ENCODE data around the gene UQCC5.

UQCC5 gene

DNA sequence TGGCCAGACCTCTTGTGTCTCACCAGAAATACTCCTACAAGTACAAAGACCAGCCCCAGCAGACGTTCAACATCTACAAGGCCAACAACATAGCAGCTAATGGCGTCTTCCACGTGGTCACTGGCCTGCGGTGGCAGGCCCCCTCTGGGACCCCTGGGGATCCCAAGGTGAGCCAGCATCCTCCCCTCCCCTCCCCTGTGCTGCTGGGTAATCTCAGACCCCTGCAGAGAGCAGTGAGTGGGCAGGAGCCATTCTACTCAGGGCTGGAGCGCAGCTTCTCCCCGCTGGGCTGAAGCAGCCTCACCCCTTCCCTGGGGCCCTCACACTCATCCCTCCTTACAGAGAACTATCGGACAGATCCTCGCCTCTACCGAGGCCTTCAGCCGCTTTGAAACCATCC, 31.4 kb upstream of the UQCC5 start:
- DNase-seq = no peak

DNA sequence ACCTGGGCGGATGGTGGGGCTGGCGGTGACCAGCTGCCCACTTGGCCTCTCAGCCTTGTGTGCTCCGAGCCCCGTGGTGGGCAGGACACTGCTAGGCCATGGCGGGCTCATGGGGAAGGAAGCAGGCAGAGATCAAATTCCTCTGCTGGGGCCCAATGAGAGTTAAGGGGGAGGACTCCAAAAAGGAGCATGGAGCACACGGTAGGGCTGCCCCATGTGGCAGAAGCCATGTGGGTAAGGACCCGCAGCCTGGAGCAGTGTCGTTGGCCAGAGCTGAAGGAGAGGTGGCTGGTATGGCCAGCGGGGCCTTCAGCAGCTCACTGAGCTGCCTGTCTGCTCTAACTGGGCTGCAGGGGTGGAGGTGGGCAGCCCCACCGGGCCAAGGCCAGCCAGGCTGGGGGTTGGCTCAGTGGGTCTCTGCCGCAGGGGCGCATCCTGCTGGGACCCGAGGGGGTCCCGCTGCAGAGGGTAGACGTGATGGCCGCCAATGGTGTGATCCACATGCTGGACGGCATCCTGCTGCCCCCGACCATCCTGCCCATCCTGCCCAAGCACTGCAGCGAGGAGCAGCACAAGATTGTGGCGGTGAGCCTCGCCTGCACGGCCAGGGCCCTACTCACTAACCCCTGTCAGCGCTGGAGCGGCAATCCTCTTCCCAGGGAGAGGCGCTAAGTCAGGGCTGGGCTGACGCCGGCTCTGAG, 30.0 kb upstream of the UQCC5 start:
- no peak for DNase-seq

DNA sequence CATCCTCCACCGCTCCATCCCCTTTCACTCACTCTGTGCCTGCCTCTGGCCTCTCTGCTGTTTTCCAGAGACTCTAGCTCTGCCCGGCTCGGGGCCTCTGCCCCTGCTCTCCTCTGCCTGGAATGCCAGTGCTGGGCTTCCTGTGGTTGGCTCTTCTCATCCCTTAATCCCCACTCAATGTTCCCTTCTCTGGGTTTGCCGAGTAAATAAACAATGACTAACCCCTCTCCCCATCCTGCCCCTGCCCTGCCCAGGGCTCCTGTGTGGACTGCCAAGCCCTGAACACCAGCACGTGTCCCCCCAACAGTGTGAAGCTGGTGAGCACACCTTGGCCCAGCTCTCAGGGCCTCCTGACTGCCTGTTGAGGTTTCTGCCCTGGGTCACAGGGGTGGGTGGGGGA, 29.0 kb upstream of the UQCC5 start:
- no peak for DNase-seq

- DNase-seq = no peak
These were observed 26.6 kb upstream of the UQCC5 start for GRCh38 chr3:52509753-52510328.

- DNase-seq = no peak
These were observed 24.9 kb upstream of the UQCC5 start for GRCh38 chr3:52511509-52511908.

- DNase-seq = no peak
These were observed 24.3 kb upstream of the UQCC5 start for GRCh38 chr3:52512105-52512504.

DNA sequence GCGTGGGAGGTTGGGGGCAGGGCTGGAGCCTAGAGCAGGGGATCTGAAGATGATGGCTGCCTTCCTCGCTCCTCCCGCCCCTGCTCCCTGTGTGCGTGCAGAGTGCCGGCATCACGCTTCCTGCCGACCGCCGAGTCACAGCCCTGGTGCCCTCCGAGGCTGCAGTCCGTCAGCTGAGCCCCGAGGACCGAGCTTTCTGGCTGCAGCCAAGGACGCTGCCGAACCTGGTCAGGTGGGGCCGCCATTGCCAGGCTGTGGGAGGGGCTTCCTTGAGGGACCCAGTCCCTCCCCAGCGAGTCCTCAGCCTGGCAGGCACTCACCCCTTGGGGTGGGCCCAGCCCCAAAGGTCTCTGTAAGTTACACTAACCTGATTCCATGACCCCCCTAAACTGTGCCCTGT, 23.7 kb upstream of the UQCC5 start:
- no peak for DNase-seq

GRCh38 chr3:52513281-52513680, 23.1 kb upstream of the UQCC5 start:
- no peak for DNase-seq

GRCh38 chr3:52514576-52514975, 21.8 kb upstream of the UQCC5 start:
- DNase-seq = no peak

- no peak for DNase-seq
These were observed 21.2 kb upstream of the UQCC5 start for GRCh38 chr3:52515192-52515591.

DNA sequence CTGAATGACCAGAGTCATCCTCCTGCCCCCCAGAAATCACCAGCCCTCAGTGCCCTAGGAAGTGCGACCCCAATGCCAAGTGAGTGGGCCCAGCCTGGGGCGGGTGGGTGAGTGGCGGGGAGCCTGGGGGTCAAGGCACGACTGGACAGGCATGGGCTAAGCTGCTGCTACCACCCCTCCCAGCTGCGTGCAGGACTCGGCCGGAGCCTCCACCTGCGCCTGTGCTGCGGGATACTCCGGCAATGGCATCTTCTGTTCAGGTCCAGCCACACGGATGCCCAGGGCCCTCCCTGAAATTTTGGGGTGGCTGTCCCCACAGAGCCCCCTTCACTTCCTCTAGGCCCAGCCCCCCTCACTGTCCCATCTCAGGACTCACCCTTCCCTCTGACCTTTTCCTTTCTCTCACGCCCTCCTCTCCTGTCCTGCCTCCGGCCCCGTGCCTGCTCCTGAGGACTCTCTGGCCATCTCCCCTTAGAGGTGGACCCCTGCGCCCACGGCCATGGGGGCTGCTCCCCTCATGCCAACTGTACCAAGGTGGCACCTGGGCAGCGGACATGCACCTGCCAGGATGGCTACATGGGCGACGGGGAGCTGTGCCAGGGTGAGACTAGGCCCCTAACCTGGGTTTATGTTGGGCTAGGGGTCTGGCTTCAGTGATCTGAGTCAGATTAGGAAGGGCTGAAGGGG, 19.8 kb upstream of the UQCC5 start:
- DNase-seq = no peak

- DNase-seq = no peak
These were observed 18.3 kb upstream of the UQCC5 start for GRCh38 chr3:52517796-52518722.

GRCh38 chr3:52518723-52519444, 17.5 kb upstream of the UQCC5 start:
- DNase-seq = no peak

DNA sequence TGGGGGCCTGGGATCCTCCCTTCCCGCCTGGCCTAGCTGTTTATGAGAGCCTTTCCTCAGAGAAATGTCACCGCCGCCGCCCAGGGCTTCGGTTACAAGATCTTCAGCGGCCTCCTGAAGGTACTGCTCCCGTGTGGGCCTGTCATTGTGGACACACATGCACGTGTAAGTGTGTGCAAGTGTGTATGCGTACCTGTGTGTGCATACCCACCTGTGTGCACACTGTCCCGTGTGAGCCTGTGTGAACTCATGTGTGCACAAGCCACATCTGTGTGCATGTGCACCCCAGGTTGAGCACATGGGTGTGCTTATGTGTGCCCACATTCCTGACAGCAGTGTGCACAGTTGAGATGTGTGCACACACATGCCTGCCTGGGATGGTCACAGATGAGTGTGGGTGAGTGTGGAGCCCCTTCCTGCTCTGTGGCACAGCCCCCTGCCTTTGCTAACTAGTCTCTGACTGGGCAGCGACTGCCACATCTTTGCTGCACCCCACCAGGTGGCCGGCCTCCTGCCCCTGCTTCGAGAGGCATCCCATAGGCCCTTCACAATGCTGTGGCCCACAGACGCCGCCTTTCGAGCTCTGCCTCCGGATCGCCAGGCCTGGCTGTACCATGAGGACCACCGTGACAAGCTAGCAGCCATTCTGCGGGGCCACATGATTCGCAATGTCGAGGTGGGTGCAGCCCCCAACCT, 16.8 kb upstream of the UQCC5 start:
- no peak for DNase-seq

DNA sequence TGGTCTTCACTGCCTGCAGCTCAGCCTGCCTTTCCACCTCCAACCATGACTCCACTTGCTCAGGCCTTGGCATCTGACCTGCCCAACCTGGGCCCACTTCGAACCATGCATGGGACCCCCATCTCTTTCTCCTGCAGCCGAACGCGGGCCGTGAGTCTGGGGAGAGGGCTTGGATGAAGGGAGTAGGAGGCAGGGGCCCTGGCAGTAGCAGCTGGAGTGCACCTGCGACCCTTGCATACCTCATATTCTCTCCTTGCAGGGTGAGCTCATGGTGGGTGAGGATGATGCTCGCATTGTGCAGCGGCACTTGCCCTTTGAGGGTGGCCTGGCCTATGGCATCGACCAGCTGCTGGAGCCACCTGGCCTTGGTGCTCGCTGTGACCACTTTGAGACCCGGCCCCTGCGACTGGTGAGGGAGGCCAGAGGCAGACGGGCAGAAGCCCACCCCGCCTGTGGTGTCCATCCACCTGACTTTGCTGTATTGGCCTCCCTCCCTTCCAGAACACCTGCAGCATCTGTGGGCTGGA, 16.2 kb upstream of the UQCC5 start:
- DNase-seq = no peak

GRCh38 chr3:52520716-52521487, 15.5 kb upstream of the UQCC5 start:
- no peak for DNase-seq

- DNase-seq = no peak
These were observed 14.9 kb upstream of the UQCC5 start for GRCh38 chr3:52521488-52521824.

DNA sequence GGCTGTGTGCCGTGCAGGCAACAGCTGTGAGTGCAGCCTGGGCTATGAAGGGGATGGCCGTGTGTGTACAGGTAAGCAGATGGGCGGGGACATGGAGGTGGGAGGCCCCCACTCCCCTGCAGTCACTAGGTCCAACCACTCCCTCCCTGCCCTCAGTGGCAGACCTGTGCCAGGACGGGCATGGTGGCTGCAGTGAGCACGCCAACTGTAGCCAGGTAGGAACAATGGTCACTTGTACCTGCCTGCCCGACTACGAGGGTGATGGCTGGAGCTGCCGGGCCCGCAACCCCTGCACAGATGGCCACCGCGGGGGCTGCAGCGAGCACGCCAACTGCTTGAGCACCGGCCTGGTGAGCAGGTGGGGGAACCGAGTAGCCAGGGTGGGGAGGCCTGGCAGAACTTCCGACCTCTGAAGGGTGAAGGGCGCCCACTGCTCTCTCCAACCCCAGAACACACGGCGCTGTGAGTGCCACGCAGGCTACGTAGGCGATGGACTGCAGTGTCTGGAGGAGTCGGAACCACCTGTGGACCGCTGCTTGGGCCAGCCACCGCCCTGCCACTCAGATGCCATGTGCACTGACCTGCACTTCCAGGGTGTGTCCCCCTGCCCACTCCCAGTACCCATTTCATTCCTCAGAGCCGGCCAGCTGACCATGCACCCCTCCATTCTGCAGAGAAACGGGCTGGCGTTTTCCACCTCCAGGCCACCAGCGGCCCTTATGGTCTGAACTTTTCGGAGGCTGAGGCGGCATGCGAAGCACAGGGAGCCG, 14.3 kb upstream of the UQCC5 start:
- no peak for DNase-seq

DNA sequence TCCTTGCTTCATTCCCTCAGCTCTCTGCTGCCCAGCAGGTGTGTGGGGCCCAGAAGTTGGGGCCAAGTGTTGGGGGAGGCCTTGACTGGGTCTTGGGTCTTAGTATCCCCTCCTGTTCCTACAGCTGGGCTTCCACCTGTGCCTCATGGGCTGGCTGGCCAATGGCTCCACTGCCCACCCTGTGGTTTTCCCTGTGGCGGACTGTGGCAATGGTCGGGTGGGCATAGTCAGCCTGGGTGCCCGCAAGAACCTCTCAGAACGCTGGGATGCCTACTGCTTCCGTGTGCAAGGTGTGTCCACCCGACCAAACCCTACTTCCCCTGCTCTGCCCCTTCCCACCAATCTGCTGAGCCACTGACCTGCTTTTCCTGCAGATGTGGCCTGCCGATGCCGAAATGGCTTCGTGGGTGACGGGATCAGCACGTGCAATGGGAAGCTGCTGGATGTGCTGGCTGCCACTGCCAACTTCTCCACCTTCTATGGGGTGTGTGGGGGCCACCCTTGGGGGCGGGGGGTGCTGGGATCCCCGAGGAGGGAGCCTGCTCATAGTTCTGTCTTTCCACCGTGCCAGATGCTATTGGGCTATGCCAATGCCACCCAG, 13.7 kb upstream of the UQCC5 start:
- no peak for DNase-seq
